Osteocyte (in vitro differentiated cells): ENCODE results near the gene C3orf49. TPM values are rescaled to one million over a fixed set of nuclear protein-coding genes. Genes with fewer than 3 reads are reported as not detected.
A peak's percentile ranks its signal among the peaks of the same experiment; 100 is the strongest.

Experiments
- DNase-seq: peaks from one replicate; pipeline ENCODE4 v3.0.0; 2021; ENCODE audit warnings: mixed read lengths; ENCODE audit not compliant: unreplicated experiment; ENCODE audit errors: extremely low spot score
- H3K27ac Mint-ChIP-seq: one replicate; pipeline ENCODE4 v1.8.0; 2021; ENCODE audit warnings: mild to moderate bottlenecking, mixed read lengths; ENCODE audit not compliant: unreplicated experiment
- H3K27me3 Mint-ChIP-seq: one replicate; pipeline ENCODE4 v1.8.0; 2021; ENCODE audit warnings: mixed read lengths; ENCODE audit not compliant: unreplicated experiment
- H3K36me3 Mint-ChIP-seq: one replicate; pipeline ENCODE4 v1.8.0; 2021; ENCODE audit warnings: mixed read lengths; ENCODE audit not compliant: unreplicated experiment
- H3K4me1 Mint-ChIP-seq: one replicate; pipeline ENCODE4 v1.8.0; 2021; ENCODE audit warnings: mixed read lengths; ENCODE audit not compliant: unreplicated experiment
- H3K4me3 Mint-ChIP-seq: one replicate; pipeline ENCODE4 v1.8.0; 2021; ENCODE audit warnings: mild to moderate bottlenecking, moderate library complexity, mixed read lengths; ENCODE audit not compliant: unreplicated experiment
- H3K9me3 Mint-ChIP-seq: one replicate; pipeline ENCODE4 v1.8.0; 2021; ENCODE audit warnings: mixed read lengths; ENCODE audit not compliant: unreplicated experiment
- total RNA-seq: library from RNA; stranded (reverse); gene quantifications from 2 replicates; pipeline ENCODE4 v1.2.1, GENCODE V29; 2021
- TF ChIP-seq, protein P1 (sequence below): fragments of 200-600 bp; sonication (generic); IDR thresholded peaks from 2 replicates; pipeline ENCODE4 v1.5.0; 2021; ENCODE audit warnings: antibody characterized with exemption, mild to moderate bottlenecking, moderate library complexity

C3orf49 gene
- total RNA-seq, 1 donor from 2014 or later: not detected

DNA sequence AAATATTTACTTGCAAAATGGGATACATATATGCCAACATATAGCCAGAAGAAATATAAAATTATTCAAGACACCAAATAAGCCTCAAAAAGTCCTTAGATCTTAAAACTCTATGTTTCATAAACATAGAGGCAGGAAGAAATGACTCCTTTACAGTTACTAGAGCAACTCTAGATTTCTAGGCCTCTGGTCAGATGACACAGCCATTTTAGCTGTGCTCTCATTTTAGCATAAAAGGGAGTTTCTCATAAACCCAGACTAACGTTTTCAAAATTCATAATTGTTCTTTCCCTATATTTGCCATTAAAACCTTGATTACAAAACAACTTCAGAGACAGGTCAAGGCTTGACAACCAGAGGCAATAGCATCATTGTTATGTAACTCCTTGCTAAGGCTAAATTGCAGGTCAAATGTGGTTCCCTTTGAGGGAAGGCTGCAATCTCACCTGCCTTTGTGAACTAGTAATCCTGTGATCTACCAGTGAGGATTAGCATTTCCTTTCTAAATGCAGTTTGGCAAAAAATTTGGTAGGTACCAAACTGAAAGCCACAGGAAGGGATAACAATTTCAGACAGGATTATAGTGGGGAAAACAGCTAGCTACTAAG is 36.3 kb downstream of the C3orf49 start:
- Mint-ChIP-seq H3K27me3 (no peaks in the 10 kb centered on the region), H3K36me3 (peaks cover 10% of the 10 kb centered on the region), H3K4me1 (peaks cover 10% of the 10 kb centered on the region), H3K4me3 (no peak overlapping the region), H3K9me3 (no peaks in the 10 kb centered on the region), H3K27ac (no peak overlapping the region)
- DNase-seq: no peak
- TF ChIP-seq, protein P1, sequence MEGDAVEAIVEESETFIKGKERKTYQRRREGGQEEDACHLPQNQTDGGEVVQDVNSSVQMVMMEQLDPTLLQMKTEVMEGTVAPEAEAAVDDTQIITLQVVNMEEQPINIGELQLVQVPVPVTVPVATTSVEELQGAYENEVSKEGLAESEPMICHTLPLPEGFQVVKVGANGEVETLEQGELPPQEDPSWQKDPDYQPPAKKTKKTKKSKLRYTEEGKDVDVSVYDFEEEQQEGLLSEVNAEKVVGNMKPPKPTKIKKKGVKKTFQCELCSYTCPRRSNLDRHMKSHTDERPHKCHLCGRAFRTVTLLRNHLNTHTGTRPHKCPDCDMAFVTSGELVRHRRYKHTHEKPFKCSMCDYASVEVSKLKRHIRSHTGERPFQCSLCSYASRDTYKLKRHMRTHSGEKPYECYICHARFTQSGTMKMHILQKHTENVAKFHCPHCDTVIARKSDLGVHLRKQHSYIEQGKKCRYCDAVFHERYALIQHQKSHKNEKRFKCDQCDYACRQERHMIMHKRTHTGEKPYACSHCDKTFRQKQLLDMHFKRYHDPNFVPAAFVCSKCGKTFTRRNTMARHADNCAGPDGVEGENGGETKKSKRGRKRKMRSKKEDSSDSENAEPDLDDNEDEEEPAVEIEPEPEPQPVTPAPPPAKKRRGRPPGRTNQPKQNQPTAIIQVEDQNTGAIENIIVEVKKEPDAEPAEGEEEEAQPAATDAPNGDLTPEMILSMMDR: no peak

DNA sequence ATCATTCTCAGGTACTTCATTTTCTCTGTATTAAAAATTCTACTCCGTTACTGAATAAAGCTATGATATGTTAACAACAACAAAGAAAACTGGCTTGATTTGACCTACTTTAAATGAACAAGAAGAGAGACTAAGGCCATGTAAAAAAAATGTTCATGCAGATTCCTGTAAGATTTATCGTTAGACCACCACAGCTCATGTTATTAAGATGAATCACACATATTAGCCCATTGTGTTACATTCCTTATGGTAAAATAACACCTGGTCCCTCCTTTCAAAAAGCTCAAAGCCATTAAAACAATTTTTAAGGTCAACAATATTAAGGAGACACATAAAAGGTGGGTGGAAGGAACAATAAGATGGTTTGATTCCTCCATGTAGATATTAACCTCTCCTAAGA is 38.2 kb downstream of the C3orf49 start:
- TF ChIP-seq, protein P1: no peak
- DNase-seq: no peak
- Mint-ChIP-seq H3K4me1 (peaks cover 12% of the 10 kb centered on the region), H3K36me3 (peaks cover 3% of the 10 kb centered on the region), H3K27ac (no peak overlapping the region), H3K4me3 (no peak overlapping the region), H3K9me3 (no peaks in the 10 kb centered on the region), H3K27me3 (no peaks in the 10 kb centered on the region)

GRCh38 chr3:63860776-63861175 is 41.7 kb downstream of the C3orf49 start:
- Mint-ChIP-seq H3K4me1 (peaks cover 29% of the 10 kb centered on the region), H3K36me3 (no peaks in the 10 kb centered on the region), H3K4me3 (no peak overlapping the region), H3K27me3 (no peaks in the 10 kb centered on the region), H3K27ac (no peak overlapping the region), H3K9me3 (no peaks in the 10 kb centered on the region)
- TF ChIP-seq, protein P1: no peak
- no peak for DNase-seq

DNA sequence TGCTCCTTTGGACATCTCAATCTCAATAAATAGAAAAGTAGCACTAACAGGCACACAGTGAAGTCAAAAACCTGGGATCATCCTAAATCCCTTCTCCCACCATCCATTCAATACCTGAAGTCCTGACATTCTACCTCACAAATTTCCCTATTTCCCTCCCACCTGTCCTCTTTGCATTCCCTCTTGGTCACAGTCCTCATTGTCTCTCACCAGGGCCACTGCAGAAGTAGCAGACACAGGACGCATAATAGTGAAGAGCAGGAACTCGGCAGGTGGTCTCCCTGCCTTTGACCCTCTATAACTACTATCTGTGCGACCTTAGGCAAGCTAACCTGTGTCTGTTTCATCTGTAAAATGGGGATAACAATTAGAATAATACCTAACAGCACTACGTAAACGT is 42.2 kb downstream of the C3orf49 start:
- H3K27ac Mint-ChIP-seq: no peak overlapping the region
- H3K9me3 Mint-ChIP-seq: no peaks in the 10 kb centered on the region
- TF ChIP-seq, protein P1: no peak
- no peak overlapping the region for H3K4me3 Mint-ChIP-seq
- peaks cover 2% of the 10 kb centered on the region for H3K36me3 Mint-ChIP-seq
- peaks cover 31% of the 10 kb centered on the region for H3K4me1 Mint-ChIP-seq
- DNase-seq: no peak
- no peaks in the 10 kb centered on the region for H3K27me3 Mint-ChIP-seq

- TF ChIP-seq, protein P1: no peak
- DNase-seq: no peak
- Mint-ChIP-seq H3K36me3 (peaks cover 2% of the 10 kb centered on the region), H3K27ac (peak overlapping the region; percentile 85), H3K4me1 (peaks cover 24% of the 10 kb centered on the region), H3K4me3 (peak overlapping the region; percentile 90), H3K9me3 (no peaks in the 10 kb centered on the region), H3K27me3 (no peaks in the 10 kb centered on the region)
Observed at GRCh38 chr3:63862804-63863149, 43.7 kb downstream of the C3orf49 start.
